WERI-Rb-1 (cell line): ENCODE data around the gene TMPRSS9.

Source experiments
- DNase-seq: peaks from one replicate; pipeline ENCODE4 v3.0.0-alpha.2; 2020
- H3K27ac ChIP-seq: fragments of 250-450 bp; sonication (Bioruptor Pico); 2 replicates; pipeline ENCODE4 v1.5.1; 2020; ENCODE audit warnings: mild to moderate bottlenecking, moderate library complexity
- H3K27me3 ChIP-seq: fragments of 250-450 bp; sonication (Bioruptor Pico); 2 replicates; pipeline ENCODE4 v1.5.1; 2021; ENCODE audit warnings: mild to moderate bottlenecking, low read depth, moderate library complexity; ENCODE audit not compliant: insufficient read depth, severe bottlenecking
- H3K36me3 ChIP-seq: fragments of 250-450 bp; sonication (Bioruptor Pico); 2 replicates; pipeline ENCODE4 v1.5.1; 2020; ENCODE audit warnings: mild to moderate bottlenecking, moderate library complexity
- H3K4me3 ChIP-seq: 2 replicates; pipeline ENCODE4 v1.5.1; 2011; ENCODE audit warnings: low read depth, mild to moderate bottlenecking, control low read depth, low read length
- H3K9me3 ChIP-seq: fragments of 250-450 bp; sonication (Bioruptor Pico); 2 replicates; pipeline ENCODE4 v1.5.1; 2021; ENCODE audit warnings: mild to moderate bottlenecking, moderate library complexity; ENCODE audit not compliant: severe bottlenecking
- TF ChIP-seq, protein P1 (sequence below): IDR thresholded peaks from 2 replicates; pipeline ENCODE4 v1.5.1; 2011; ENCODE audit warnings: low read depth, mild to moderate bottlenecking, control low read depth, inconsistent platforms, low read length

Gene TMPRSS9

DNA sequence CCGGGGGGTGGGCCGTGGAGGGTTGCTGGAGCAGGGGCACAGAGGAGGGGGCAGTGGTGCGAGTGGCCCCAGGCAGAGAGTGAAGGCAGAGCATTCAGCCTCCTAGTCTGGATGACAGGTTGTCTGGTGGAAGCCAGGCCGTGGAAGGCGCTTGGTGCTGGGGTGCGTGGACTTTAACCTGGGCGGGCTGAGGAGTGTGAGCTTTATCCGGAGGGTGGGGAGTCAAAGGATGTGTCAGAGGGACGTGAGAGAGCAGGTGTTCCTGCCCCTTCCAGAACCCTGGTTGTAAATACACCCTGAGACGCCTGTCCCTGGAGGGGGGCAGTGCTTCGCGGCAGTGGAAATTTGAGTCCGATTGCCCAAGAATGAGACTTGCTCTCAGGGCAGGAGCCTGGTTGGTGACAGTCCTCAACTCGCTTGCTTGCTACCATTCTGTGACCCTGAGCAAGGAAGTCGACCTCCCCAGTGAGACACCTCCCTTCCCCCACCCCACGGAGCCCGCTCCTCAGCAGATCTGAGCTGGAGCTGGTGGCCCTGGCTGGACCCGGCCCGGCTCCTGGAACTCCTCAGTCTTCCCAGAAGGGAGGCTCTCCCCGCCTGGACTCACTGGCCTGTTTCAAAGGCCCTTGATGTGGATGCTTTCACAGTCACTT is 29.3 kb upstream of the TMPRSS9 start:
- H3K27me3 ChIP-seq, result no peaks in the 10 kb centered on the region
- no peak overlapping the region for H3K4me3 ChIP-seq
- TF ChIP-seq, protein P1, sequence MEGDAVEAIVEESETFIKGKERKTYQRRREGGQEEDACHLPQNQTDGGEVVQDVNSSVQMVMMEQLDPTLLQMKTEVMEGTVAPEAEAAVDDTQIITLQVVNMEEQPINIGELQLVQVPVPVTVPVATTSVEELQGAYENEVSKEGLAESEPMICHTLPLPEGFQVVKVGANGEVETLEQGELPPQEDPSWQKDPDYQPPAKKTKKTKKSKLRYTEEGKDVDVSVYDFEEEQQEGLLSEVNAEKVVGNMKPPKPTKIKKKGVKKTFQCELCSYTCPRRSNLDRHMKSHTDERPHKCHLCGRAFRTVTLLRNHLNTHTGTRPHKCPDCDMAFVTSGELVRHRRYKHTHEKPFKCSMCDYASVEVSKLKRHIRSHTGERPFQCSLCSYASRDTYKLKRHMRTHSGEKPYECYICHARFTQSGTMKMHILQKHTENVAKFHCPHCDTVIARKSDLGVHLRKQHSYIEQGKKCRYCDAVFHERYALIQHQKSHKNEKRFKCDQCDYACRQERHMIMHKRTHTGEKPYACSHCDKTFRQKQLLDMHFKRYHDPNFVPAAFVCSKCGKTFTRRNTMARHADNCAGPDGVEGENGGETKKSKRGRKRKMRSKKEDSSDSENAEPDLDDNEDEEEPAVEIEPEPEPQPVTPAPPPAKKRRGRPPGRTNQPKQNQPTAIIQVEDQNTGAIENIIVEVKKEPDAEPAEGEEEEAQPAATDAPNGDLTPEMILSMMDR, result no peak
- H3K9me3 ChIP-seq, result no peaks in the 10 kb centered on the region
- H3K36me3 ChIP-seq, result peaks cover 25% of the 10 kb centered on the region
- no peak for DNase-seq
- no peak overlapping the region for H3K27ac ChIP-seq

GRCh38 chr19:2331601-2332246 is 28.3 kb upstream of the TMPRSS9 start:
- Histone ChIP-seq H3K9me3 (no peaks in the 10 kb centered on the region), H3K27ac (no peak overlapping the region), H3K27me3 (no peaks in the 10 kb centered on the region), H3K36me3 (peaks cover 21% of the 10 kb centered on the region), H3K4me3 (no peak overlapping the region)
- TF ChIP-seq, protein P1, result no peak
- no peak for DNase-seq

DNA sequence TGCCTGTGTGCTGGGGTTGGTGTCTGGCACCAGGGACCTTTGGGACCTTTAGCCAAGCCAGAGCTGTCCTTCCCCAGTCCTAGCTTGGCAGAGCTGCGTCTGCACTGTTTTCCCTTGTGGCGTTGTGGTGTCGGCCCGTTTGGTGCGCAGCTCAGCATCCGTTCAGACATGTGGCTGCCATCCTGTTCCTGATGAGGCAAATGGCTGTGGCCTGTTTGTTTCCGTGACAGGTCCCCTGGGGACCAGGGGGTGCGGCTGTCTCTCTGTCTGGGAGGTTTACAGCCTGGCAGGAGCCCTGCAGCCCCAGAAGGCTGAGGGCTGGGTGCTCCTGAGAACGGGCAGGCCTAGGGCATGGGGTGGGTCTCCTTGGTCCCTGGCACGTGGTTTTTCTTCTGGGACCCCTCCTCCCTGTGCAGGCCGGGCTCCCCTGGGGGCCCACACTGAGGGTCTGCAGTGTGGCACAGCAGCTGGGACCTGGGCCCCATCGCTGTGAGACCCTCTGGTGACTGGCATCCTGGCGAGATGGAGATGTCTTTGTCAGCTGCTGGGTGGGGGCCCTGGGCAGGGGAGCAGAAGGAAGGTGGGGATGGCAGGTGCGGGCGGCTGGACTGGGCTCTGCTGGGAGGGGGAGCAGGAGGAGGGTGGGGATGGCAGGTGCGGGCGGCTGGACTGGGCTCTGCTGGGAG is 27.6 kb upstream of the TMPRSS9 start:
- TF ChIP-seq, protein P1, result no peak
- peak overlapping the region; percentile 31; the same call in 1 of the 2 replicates for H3K27ac ChIP-seq
- no peak overlapping the region for H3K4me3 ChIP-seq
- H3K9me3 ChIP-seq, result no peaks in the 10 kb centered on the region
- DNase-seq, result no peak
- H3K36me3 ChIP-seq, result peaks cover 19% of the 10 kb centered on the region
- no peaks in the 10 kb centered on the region for H3K27me3 ChIP-seq

DNA sequence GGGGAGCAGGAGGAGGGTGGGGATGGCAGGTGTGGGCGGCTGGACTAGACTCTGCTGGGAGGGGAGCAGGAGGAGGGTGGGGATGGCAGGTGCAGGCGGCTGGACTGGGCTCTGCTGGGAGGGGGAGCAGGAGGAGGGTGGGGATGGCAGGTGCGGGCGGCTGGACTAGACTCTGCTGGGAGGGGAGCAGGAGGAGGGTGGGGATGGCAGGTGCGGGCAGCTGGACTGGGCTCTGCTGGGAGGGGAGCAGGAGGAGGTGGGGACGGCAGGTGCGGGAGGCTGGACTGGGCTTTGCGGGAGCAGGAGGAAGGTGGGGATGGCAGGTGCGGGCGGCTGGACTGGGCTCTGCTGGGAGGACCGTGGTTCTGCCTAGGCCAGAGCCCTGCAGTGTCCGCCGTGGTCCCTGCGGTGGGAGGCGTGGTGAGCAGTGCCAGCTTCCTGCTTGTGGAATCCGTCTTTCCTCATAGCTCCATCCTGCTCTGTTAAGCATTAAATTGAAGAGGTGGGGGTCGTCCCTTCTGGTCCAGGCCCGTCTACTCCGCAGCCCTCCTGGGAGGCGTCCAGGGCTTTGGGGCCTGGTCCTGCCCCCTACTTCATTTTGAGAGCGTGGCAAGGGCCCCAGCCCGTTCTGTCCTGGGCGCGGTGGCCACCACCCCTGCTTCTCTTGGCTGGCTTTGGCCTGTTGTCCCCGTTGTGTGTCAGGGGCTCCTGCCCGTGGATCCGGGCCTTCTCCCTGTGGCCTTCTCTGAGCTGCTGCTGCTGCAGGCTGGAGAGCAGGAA is 26.8 kb upstream of the TMPRSS9 start:
- TF ChIP-seq, protein P1, result no peak
- H3K27ac ChIP-seq, result peak overlapping the region; percentile 39
- peak; percentile 52 for DNase-seq
- no peaks in the 10 kb centered on the region for H3K9me3 ChIP-seq
- no peak overlapping the region for H3K4me3 ChIP-seq
- H3K27me3 ChIP-seq, result no peaks in the 10 kb centered on the region
- peaks cover 21% of the 10 kb centered on the region for H3K36me3 ChIP-seq

DNA sequence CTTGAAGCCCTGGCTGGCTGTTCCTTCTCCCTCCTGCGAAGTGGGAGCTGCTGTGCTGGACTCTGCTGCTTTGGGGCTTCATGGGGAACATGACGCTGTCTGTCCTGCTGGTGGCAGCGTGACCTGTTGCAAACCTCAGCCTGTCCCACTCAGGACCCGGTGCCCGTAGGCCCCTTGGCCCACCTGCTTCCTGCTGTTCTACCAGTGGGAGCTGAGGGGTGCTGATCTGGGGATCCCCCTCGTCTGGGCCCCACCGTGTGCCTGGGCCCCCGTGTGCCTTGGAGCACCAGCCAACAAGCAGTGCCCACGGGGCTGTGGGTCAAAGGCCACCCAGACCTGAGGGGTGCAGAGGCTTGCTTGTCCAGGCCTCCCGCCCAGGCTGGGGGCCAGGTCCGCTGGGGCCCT is 26.3 kb upstream of the TMPRSS9 start:
- Histone ChIP-seq H3K27me3 (no peaks in the 10 kb centered on the region), H3K9me3 (no peaks in the 10 kb centered on the region), H3K36me3 (peaks cover 22% of the 10 kb centered on the region), H3K27ac (peak overlapping the region; percentile 39), H3K4me3 (no peak overlapping the region)
- TF ChIP-seq, protein P1, result peak; percentile 75
- DNase-seq, result peak; percentile 43
